Ureter (tissue), 1 donor: ENCODE measurements around the gene ATAD2B. TPM values are rescaled to one million over a fixed set of nuclear protein-coding genes. Genes with fewer than 3 reads are reported as not detected.
"Not testable (repeated sequence)": the region's sequence is repeated elsewhere in the genome, so short reads cannot be mapped to it uniquely, and the experiment has no call there.

Experiments used
- DNase-seq: peaks from one replicate; pipeline ENCODE4 v3.0.0-alpha.2; 2020; ENCODE audit warnings: low spot score
- total RNA-seq: library from RNA; stranded (reverse); gene quantifications from one replicate; pipeline ENCODE4 v1.2.4, GENCODE V29; 2023
- donor health status: DM: yes; HTN: yes; CAD: no.

The ATAD2B gene
- total RNA-seq, 1 donor from 2014 or later: 48.4 TPM

GRCh38 chr2:23745726-23746105 is 181.2 kb downstream of the ATAD2B start:
- DNase-seq: peak; percentile 45

GRCh38 chr2:23745068-23745725 is 181.7 kb downstream of the ATAD2B start:
- DNase-seq: no peak

GRCh38 chr2:23736783-23737182 is 190.1 kb downstream of the ATAD2B start:
- not testable (repeated sequence) for DNase-seq

DNA sequence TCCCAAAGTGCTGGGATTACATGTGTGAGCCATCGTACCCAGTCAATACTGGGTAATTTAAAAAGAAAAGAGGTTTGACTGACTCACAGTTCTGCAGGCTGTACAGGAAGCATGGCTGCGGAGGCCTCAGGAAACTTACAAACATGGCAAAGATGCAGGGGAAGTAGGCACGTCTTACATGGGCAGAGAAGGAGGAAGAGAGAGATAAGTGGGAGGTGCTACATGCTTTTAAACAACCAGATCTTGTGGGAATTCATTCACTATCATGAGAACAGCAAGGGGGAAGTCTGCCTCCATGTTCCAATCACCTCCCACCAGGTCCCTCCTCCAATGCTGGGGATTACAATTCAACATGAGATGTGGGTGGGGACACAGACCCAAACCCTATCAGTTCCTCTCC is 192.5 kb downstream of the ATAD2B start:
- DNase-seq: no peak

- DNase-seq: not testable (repeated sequence)
Measured at GRCh38 chr2:23723029-23723428, 203.9 kb downstream of the ATAD2B start.

DNA sequence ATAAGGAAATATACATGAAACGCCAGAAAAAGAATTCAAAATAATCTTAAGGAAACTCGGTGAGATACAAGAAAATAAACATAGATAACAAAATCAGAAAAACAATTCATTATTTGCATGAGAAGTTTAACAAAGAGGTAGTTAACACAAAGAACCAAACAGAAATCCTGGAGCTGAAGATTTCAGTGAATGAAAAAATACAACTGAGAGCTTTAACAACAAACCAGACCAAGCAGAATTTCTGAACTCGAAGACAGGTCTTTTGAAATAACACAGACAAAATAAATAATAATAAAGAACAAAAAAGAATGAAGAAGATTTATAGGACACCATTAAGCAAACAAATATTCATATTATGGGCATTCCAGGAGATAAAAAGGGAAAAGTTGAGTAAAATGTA is 204.7 kb downstream of the ATAD2B start:
- no peak for DNase-seq

DNA sequence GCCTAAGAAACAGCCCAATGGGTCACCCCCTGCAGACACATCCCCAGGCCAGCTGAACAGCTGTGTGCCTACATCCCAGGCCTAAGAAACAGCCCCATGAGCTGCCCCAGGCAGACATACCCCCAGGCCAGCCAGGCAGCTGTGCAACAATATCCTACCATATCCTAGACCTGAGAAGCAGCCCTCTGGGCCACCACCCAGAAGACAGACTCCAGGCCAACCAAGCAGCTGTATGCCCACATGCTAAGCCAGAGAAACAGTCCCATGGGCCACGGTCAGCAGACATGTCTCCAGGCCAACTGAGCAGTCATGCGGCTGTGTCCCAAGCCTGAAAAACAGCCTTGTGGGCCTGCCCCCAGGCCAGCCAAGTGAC is 205.5 kb downstream of the ATAD2B start:
- no peak for DNase-seq

DNA sequence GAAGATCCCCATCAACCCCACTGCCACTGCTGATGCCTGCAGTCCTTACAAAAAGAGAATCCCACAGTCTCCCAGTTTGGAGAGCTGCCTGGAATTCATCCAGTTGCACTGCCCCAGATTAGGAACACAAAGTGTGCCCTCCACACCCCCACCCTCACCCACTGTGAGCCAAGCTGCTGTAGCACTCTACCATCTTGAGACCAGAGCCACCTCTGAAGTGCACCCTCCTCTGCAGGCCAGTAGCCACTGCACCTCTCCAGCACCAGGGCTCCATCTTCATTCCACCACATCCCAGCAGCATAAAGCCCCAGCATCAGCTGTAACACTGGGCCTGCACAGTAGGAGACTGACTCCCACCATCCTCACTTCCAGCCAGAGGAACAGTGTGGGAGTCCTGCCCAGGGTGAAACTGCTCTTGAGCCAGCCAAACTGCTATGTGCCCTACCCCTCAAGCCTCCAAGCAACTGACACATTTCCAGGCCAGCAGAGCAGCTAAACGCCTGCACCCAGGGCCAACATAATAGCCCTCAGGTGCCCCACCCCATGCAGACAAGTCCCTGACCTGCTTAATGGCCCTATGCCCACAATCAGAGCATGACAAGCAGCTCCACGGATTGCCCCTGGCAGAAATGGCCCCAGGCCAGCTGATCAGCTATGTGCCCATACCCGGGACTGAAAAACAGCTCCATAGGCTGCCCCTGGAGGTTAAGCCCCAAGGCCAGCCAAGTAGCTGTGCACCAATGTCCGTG is 206.0 kb downstream of the ATAD2B start:
- no peak for DNase-seq

GRCh38 chr2:23719716-23720115 is 207.2 kb downstream of the ATAD2B start:
- DNase-seq: no peak

DNA sequence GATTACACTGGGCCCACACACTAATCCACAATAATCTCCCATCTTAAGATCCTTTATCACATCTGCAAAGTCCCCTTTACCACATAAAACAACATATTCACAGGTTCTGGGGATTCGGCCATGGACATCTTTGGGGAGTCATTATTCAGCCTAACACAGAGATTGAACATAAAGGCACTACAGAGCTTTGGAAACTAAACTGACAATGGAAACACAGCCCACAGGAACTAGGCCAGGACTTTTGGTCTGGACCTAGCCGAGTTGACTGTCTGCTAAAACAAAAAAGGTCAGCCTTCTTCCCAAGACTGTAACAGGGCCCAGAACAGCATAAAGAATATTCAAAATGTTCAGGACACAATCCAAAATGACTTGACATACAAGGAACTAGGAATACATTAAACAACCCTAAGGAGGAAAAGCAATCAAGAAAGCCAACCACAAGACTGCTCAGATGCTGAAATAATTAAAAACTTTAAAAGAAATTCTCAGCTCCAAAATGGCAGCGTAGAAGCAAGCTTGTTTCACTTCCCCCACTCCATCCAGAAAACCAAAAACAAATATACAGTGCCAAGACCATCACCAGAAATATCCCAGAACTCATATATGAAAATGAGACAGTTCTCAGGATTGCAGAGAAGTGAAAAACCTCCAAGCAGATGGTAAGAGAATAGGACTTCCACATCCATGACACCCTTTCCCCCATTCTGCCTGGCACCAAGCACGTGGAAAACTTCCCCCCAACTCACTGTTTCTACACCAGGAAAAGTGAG is 207.8 kb downstream of the ATAD2B start:
- no peak for DNase-seq

DNA sequence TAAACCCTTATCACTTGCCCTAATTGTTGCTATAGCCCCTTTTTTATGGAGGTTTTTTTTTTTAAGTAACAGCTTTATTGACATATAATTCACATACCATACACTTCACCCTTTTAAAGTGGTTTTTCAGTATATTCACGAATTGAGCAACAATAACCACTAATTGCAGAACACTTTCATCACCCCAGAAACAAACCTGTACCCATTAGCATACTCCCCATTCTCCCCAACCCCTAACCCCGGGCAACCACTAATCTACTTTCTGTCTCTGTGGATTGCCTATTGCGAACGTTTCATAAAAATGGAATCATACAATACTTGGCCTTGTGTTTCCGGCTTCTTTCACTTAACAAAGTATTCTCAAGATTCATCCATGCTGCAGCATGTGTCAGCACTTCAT is 213.6 kb downstream of the ATAD2B start:
- DNase-seq: no peak

- no peak for DNase-seq
Measured at GRCh38 chr2:23712756-23713151, 214.2 kb downstream of the ATAD2B start.

GRCh38 chr2:23711979-23712755 is 214.8 kb downstream of the ATAD2B start:
- DNase-seq: no peak

GRCh38 chr2:23709311-23709710 is 217.6 kb downstream of the ATAD2B start:
- no peak for DNase-seq

DNA sequence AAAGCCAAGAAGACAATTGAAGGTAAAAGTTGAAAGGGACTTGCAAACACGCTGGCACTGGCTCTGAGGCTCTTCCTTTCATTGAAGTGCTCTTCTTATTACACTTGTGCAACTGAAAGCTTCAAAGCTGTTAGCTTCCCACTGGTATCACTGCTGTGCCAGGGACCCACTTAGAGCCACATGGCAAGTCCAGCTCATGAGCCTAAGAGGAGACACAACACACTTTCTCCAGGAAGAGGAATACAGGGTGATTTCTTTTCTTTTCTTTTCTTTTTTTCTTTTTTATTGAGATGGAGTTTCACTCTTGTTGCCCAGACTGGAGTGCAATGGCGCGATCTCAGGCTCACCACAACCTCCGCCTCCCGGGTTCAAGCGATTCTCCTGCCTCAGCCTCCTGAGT is 218.2 kb downstream of the ATAD2B start:
- DNase-seq: no peak

GRCh38 chr2:23707096-23707495 is 219.8 kb downstream of the ATAD2B start:
- no peak for DNase-seq

- no peak for DNase-seq
Measured at GRCh38 chr2:23706613-23707078, 220.3 kb downstream of the ATAD2B start.

GRCh38 chr2:23705771-23706612 is 220.9 kb downstream of the ATAD2B start:
- peak; percentile 32 for DNase-seq

- DNase-seq: peak; percentile 47
Measured at GRCh38 chr2:23703583-23704385, 223.1 kb downstream of the ATAD2B start.

GRCh38 chr2:23703037-23703582 is 223.8 kb downstream of the ATAD2B start:
- DNase-seq: peak; percentile 36
